ENCODE results near the gene LHFPL6.

DNA sequence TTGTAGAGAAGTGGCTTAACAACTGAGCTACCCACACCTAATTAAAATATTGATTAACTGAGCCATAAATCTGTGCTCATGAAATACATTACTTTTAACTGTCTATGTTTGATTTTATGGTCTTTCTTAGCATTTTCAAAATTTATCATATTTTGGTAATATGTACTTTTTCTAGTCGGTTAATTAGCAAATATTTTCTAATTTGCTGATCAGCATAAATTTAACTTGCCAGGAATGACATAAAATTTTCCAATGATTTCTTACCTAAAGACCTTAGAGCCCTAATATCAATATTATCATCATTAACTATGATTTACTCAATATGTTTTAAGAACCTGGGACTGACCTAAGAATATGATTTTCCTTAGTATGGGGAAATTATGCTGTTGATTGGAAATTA is 32.6 kb upstream of the LHFPL6 start:
- no peak for TF ChIP-seq CTCF (IDR thresholded peaks at IDR 0.05)
- no peak for TF ChIP-seq POLR2A (IDR thresholded peaks at IDR 0.05)
- TF ChIP-seq EP300 (IDR thresholded peaks at IDR 0.05) = no peak
